HG03060 (cell line): ENCODE results near the gene C16orf74.

Source experiments
- ATAC-seq: cut with Tn5 transposase; IDR thresholded peaks from one replicate; pipeline ENCODE4 v1.9.1; 2021; ENCODE audit warnings: low read depth, moderate number of reproducible peaks; ENCODE audit not compliant: unreplicated experiment

C16orf74 gene

DNA sequence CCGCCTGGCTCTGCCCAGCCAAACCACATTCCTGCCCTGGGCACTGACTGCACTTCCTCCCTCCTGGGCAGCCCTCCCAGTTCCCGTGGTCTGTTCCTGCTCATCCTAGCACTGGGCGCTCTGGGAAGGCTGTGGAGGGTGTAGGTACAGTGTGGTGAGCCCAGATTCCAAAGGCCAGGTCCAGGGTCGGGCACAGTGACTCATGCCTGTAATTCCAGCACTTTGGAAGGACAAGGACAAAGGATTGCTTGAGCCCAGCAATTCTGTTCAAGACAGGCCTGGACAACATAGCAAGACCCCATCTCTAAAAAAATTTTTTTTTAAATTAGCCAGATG lies 30.6 kb downstream of the C16orf74 start:
- no peak for ATAC-seq

DNA sequence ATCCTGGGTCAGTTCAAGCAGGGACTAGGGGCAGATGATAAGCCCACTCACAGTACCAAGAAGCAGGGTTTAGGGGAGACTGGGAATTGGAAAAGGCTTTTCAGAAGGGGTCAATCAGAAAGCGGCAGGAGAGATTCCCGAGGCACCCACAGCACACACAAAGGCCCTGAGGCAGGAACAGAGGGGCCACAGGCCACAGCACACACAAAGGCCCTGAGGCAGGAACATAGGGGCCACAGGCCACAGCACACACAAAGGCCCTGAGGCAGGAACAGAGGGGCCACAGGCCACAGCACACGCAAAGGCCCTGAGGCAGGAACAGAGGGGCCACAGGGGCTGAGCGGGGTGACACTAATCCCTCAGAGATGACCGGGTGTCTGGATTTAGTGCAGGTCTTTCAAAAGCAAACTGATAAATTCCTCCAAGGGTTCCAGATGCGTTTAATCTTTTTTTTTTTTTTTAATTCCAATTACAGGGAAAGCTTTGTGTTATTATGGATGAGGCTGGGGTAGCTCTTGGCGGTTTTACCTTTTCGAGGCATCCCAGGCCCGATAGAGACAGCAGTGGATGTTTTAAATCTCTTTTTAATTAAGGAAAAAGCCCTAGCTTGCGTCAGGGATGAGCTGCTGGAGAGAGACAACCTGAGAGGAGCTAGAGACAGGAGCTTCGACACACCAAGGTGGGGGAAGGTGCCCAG lies 31.1 kb downstream of the C16orf74 start:
- ATAC-seq = no peak

DNA sequence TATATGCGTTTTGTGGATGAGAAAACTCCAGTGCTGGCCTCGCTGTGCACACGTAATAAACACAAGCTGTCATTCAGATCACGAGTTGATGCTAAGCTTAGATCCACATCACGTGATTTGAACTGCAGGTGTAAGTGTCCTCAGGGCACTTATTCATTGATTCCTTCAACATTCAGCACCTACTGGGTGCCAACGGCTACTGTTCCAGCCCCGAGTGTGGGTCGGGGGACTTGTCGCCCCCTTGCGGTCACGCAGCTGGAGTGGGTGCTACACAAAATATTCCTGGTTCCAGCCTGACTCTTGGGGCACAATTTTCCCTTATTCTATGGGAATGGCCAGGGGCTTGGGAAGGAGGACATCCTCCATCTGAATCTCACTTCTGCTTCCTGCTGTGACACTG lies 32.2 kb downstream of the C16orf74 start:
- ATAC-seq = no peak

DNA sequence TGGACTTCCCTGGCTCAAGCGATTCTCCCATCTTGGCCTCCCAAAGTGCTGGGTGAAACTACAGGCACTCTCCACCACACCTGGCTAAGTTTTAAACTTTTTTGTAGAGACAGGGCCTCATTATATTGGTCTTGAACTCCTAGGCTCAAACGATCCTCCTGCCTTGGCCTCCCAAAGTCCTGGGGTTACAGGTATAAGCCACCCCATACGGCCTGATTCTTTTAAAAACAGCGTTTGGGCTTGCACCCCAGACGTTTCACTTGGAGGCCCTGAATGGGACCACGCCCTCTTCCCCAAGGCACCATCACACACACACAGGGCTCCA lies 32.8 kb downstream of the C16orf74 start:
- ATAC-seq = no peak

DNA sequence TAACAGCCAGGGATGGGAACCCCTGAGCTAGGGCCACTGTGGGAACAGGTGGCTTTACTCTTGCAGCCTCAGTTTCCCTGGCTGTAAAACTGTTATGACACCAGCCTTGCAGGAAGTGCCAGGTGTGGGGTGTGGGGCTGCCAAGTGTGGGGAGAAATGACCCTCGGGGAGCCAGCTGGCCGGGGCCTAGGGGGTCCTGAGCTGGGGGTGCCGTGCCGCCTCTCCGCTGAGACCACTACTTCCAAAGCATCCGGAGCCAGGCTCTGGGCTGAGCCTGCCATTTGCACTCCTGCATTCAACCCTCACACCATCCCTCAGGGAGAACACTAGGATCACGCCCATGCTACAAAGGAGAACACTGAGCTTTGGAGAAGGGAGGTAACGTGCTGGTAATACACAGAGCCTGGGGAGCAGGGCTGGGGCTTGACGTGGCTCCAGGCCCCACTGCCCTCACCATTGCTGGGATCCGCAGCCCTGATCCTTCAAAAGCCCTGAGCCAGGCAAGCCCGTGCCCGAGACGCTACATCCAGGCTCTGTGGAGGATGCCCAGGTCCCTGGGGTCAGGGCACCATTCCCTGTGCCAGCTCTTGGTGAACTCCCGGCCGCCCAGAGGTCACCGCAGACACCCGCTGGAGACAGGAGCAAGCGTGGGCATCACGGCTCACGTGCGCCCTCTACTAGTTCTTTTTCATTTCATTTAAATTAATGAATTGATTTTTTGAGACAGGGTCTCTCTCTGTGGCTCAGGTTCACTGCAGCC lies 33.3 kb downstream of the C16orf74 start:
- no peak for ATAC-seq

DNA sequence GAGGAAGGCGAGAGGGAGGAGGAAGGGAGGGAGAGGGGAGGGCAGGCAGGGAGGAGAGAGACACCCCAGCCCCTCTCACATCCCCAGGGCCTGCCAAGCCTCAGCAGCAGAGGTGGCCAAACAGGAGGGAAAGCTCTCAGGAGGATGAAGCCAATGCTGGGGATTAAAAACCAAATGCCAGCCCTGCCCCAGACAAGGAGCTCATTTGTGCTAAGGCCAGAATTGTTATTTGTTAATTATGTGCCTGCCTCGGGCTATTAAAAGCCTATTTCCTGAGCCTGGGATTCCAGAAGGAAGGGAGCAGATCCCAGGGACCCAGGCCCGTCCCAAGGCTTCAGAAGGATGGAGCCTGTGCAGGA lies 34.2 kb downstream of the C16orf74 start:
- ATAC-seq = no peak

DNA sequence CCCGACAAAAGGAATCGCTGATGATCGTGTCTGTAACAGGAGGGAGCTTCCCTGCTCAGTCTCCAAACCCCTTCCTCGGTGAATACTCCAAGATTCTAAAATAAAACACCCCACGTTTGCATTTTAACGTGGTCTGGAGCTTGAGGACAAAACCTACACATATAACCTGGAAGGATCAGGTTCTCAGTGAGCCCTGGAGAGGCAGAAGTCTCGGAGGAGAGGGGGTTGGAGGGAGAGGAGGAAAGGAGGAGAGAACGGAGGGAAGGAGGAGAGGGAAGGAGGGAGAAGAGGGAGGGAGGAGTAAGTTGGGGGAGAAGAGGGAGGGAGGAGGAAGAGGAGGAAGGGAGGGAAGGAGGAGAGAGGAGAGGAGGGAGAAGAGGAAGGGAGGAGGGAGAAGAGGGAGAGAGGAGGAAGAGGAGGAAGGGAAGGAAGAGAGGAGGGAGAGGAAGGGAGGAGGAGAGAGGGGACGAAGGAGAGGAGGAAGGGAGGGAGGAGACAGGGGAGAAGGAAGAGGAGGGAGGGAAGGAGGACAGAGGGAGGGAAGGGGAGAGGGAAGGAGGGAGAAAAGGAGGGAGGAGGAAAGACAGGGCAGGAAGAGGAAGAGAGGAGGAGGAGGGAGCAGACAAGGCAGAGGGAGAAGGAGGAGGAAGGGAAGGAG lies 34.7 kb downstream of the C16orf74 start:
- ATAC-seq = no peak

DNA sequence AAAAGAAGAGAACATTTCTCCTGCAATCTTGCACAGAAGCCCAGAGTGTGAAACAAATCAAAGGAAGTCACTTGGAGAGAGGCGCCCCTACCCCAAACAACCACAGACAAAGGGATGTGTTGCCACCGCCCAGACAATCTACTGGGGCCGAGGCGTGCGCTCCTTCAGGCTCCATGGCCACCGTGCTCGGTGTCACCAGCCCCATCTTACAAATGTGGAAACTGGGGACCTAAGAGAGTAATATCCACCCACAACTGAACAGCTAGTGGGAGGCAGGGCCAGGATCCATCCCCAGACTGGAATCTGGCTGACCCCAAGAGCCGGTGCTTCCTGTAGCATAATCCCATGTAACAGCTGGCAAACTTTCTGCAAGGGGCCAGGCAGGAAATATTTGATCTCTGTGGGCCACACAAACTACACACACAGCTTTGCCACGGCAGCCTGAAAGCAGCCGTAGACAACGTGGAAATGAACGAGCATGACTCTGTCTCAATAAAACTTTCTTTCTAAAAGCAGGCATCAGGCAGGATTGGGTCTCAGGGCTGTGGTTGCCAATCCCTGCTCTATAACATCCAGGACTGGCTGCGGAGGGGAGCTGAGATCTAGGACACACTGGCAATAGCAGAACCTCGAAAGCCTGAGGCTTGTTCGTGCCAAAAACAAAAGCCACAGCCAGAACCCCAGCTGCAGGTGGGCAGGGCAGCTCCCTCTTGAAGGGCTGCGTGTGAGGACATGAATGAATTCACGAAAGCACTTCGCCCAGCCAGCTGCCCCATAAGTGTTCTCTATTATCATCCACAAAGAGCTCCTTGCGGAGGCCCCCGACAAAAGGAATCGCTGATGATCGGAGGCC lies 35.5 kb downstream of the C16orf74 start:
- ATAC-seq = no peak

DNA sequence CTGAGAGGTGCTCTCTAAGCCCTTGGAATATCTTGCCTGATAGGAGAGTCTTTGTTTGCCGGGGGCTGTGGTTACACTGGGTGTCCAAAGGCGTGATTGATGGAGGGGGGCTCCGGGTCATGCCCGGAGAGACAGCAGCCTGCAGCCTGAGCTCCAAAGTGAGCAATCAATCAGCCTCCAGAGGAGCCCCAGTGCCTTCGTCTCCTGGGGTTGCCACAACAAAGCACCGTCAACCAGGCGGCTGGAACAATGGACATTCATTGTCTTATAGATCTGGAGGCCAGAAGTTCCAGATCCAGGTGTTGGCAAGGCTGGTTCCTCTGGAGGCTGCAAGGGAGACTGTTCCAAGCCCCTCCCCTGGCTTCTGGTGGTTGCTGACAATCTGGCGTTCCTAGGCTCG lies 38.1 kb downstream of the C16orf74 start:
- ATAC-seq = no peak

DNA sequence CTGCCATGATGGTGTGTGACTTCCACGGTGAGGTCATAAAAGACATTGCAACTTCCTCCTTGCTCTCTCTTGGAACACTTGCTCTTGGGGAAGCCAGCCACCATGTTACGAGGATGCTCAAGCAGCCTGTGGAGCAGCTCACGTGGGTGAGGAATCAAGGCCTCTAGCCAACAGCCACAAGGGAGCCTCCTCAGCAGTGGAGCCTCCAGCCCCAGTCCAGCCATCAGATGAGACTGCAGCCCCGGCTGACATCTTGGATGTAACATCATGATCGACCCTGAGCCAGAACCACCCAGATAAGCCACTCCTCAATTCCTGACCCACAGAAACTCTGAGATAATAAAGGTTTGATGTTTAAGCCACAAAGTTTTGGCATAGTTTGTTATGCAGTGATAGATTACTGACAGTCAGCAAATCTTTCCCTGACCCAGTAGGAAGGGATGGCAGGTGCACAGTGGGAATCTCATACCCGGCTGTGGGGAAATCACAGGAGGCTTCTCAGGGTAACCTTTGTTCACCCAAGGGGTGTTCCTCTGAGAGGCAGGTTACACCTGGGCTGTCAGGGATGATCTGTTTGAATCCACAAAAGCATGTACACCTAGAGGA lies 38.8 kb downstream of the C16orf74 start:
- no peak for ATAC-seq

DNA sequence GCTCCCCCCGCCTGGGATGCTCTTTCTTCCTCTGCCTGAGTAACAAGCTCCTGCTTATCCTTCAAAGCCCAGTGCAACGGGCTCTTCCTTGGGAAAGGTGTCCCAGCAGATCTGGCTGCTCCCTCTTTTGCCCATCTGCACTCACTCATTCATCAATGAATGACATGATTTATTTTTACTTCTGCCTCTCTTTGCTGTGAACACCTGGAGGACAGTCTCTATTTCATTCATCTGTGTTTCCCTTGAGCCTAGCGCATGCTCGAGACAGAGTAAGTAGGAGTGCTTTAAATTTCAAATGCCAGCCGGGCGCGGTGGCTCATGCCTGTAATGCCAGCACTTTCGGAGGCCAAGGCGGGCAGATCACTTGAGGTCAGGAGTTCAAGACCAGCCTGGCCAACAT lies 40.2 kb downstream of the C16orf74 start:
- no peak for ATAC-seq

DNA sequence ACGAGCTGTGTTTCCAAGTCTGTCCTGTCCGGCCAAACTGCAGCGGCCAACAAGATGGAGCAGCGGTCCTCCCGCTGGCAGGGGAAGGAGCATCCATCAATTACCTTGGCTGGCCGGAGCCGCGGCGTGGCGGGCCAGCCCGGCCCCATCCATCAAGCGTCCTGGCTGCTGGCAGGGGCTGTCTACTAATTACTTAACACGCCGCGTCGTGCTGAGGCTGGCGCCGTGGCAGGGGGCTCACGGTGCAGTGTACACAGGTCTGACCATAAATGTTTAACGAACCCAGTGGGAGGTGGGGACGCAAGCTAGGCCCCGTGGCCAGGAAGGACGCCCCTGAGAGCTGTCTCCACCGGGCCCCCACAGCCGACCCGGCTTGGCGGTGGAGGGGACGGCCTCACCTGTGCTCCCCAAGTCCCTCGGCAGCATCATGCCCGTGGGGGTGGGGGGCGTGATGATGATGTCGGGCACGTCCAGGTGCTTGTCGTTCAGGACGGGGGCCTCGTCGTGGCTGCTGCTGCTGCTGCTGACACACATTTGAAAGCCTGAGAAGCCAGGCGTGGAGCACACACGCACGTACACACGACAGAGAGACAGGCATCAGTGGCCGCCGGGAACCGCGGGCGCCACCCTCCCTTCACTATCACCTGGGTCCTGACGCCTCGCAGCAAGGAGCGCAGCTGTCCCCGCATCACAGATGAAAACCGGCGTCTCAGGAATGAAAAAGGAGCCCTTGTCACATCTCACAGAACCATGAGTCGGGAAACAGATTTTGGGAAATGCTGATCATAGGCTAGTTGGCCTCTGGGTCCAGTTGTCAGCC lies 40.9 kb downstream of the C16orf74 start:
- ATAC-seq = no peak

DNA sequence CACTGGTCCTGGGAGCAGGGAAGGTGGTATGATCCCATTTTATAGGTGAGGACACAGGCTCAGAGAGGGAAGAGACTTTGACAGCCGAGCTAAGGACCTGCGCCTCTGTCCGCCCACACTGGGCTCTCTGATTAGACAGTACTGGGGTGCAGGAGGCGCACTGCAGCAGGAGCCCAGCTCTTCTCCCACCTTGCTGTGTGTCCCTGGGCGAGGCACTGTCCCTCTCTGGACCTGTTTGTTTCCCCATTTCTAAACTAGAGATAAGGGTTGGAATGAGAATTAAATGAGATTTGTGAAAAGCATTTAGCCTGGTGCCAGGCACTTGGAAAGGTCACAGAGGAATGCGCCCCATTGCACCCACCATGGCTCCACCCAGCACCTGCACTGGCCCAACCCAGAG lies 42.6 kb downstream of the C16orf74 start:
- no peak for ATAC-seq

DNA sequence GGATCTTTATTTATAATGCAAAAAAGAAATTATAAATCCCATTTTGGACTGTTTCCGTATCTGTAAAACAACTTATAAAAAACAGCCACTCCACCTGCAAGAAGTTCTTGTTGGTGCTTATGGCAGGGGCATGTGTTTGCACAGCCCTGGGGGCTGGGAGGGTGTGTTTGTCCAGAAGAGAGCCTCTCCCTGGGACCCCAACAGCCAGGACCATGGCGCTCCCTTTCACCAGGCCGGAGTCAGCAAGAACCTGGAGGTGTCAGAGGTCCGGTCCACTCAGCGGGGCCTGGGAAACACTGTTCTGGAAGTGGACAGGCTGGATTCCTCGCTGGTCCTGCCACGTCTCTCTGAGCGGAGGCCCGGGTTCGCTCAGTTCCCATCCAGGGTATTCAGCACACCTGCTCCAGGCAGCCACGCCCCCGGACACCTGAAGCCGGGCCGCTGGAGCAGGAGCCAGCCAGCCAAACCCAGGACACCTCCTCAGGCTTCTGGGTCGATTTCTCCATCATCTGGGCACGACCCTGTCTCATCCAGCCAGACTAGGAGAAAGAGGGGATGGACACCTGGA lies 43.3 kb downstream of the C16orf74 start:
- ATAC-seq = no peak

DNA sequence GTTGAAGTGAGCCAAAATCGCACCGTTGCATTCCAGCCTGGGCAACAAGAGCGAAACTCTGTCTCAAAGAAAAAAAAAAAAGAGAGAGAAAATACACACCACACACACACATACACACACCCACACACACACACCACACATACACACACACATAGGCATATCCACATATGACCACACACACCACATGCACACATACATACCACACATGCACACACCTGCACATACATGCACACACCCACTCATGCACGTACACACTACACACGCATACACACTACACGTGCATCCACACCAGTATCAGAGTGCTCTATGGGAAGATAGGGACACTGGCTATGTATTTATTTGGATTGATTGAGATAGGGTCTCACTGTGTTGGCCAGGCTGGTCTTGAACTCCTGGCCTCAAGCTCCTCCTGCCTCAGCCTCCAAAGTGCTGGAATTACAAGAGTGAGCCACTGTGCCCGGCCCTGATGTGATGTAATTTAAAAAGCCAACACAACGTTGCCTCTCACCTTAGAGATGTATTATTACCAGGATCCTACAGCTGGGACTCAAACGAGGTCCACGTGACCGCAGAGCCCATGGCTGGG lies 44.4 kb downstream of the C16orf74 start:
- no peak for ATAC-seq

DNA sequence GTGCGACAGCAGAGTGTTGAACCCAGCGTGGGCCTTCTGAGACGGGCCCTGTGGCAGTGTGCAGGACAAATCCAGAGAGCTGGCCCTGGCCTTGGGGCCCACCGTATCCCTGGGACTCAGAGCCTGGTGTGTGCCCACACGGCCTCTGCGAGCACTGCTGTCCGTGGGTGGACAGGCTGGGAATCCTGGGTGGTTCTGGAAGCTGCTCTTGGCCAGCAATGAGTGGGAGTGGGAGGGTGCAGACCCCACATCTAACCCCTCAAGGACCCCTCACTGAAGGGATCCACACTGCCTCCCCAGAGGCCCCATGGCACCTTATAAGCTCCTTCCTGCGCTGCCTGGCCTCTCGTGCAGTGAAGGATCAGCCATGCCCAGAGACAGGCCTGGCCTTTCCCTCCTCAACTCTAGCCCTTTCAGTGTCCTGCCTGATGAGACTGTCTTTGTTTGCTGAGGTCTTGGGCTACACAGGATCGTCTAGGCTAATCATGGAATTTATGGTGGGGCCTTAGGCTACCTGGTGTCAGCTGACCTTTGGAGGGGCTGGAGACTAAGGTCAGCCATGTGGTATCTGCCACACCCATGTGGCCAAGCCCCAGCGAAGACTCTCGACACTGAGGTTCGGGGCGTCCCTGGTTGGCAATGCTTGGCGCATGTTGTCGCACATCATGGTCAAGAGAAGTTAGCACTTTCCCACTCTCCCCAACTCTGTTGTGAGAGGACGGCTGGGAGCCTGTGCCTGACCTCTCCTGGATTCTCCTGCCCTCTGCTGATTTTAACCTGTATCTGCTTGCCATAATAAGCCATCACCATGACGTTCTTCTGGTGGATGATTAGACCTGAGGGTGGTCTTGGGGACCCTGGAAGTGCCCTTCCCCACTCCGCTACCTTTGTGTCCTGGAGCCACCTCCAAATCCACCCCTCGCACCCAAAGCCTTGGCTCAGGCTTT lies 45.7 kb downstream of the C16orf74 start:
- ATAC-seq = no peak

DNA sequence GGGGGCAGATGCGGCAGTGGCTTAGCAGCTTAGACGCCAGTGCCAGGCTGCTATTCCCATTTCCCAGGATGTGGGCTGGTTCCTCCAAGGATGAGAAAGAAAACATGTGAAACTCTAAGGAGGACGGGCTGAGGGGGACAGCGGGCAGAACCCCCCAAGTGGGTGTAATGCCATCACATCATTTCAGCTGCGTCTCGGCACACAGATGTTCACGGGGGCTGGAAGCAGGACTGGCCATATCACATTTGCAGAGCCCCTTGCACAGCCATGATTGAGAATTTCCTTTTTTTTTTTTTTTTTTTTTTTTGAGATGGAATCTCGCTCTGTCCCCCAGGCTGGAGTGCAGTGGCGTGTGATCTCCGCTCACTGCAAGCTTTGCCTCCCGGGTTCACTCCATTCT lies 46.9 kb downstream of the C16orf74 start:
- ATAC-seq = no peak

DNA sequence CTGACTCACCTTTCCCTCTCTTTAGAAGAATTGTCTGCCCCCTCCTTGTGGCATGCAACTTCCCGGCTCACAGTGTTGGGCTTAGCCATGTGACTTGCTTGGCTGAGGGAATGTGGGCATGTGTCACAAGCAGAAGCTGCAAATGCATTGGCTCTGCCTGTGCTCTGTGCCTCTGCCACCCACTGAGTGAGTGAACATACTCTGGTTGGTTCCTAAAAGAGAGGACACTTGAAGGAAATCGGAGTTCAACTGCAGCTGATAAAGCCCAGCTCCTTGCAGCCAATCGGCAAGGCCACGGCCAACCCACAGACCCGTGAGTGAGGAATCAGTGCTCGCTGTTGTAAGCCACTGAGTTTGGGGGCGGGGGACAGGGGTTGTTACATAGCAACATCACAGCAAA lies 51.3 kb downstream of the C16orf74 start:
- no peak for ATAC-seq
